Mesenchymal stem cell (in vitro differentiated cells and primary cell): ENCODE measurements around the gene RAB11FIP4.

Experiments
- DNase-seq: peaks from one replicate; pipeline ENCODE4 v3.0.0-alpha.2; 2013
- H2AFZ ChIP-seq: one replicate; pipeline ENCODE4 v1.6.1; 2013; ENCODE audit warnings: low read depth, mild to moderate bottlenecking, control low read depth, inconsistent platforms, low read length, moderate library complexity
- H2AK5ac ChIP-seq: 2 replicates; pipeline ENCODE4 v1.6.1; 2013; ENCODE audit warnings: low read length, moderate library complexity, mild to moderate bottlenecking, inconsistent platforms; ENCODE audit not compliant: severe bottlenecking
- H2BK120ac ChIP-seq: one replicate; pipeline ENCODE4 v1.6.1; 2013; ENCODE audit warnings: low read depth, mild to moderate bottlenecking, inconsistent platforms, low read length, moderate library complexity
- H2BK12ac ChIP-seq, 2 experiments: one replicate each; pipeline ENCODE4 v1.6.1; 2013; ENCODE audit warnings: inconsistent platforms in 2 of 2, low read length in 2 of 2, mild to moderate bottlenecking in 2 of 2, moderate library complexity in 2 of 2, control low read depth in 1 of 2
- H2BK15ac ChIP-seq: one replicate; pipeline ENCODE4 v1.6.1; 2013; ENCODE audit warnings: mild to moderate bottlenecking, low read depth, inconsistent platforms; ENCODE audit not compliant: poor library complexity, severe bottlenecking
- H2BK5ac ChIP-seq: 2 replicates; pipeline ENCODE4 v1.6.1; 2013; ENCODE audit warnings: low read depth, mild to moderate bottlenecking, low read length, control low read depth, inconsistent platforms; ENCODE audit not compliant: poor library complexity, severe bottlenecking
- H3K14ac ChIP-seq, 2 experiments: one replicate each; pipeline ENCODE4 v1.6.1; 2013; ENCODE audit warnings: inconsistent platforms in 2 of 2, low read length in 2 of 2, control low read depth in 1 of 2, mild to moderate bottlenecking in 1 of 2, moderate library complexity in 1 of 2
- H3K18ac ChIP-seq, 2 experiments: one replicate each; pipeline ENCODE4 v1.6.1; 2013; ENCODE audit warnings: inconsistent platforms in 2 of 2, low read length in 2 of 2, control low read depth in 1 of 2, low read depth in 1 of 2, mild to moderate bottlenecking in 1 of 2
- H3K23ac ChIP-seq, 2 experiments: one replicate each; pipeline ENCODE4 v1.6.1; 2013; ENCODE audit warnings: inconsistent platforms in 2 of 2, low read length in 2 of 2, mild to moderate bottlenecking in 2 of 2, moderate library complexity in 2 of 2, control low read depth in 1 of 2
- H3K27ac ChIP-seq: 2 replicates; pipeline ENCODE4 v1.5.1; 2013; ENCODE audit warnings: mild to moderate bottlenecking, moderate library complexity, low read length, control low read depth, inconsistent platforms; ENCODE audit not compliant: poor library complexity, severe bottlenecking
- H3K27me3 ChIP-seq, 2 experiments: 2 replicates each; pipeline versions ENCODE4 v1.6.1 to v1.7.0; 2013; ENCODE audit warnings: low read length in 2 of 2, mild to moderate bottlenecking in 2 of 2, moderate library complexity in 2 of 2, control low read depth in 1 of 2, inconsistent platforms in 1 of 2; ENCODE audit not compliant: control insufficient read depth in 1 of 2, insufficient read depth in 1 of 2
- H3K36me3 ChIP-seq, 2 experiments: 2 replicates each; pipeline versions ENCODE4 v1.6.1 to v1.7.0; 2013; ENCODE audit warnings: low read length in 2 of 2, control low read depth in 1 of 2, inconsistent platforms in 1 of 2, low read depth in 1 of 2, mild to moderate bottlenecking in 1 of 2; ENCODE audit not compliant: insufficient read depth in 2 of 2, control insufficient read depth in 1 of 2
- H3K4ac ChIP-seq, 2 experiments: one replicate each; pipeline ENCODE4 v1.6.1; 2013; ENCODE audit warnings: inconsistent platforms in 2 of 2, low read length in 2 of 2, mild to moderate bottlenecking in 2 of 2, moderate library complexity in 2 of 2, control low read depth in 1 of 2, low read depth in 1 of 2
- H3K4me1 ChIP-seq: 2 replicates; pipeline ENCODE4 v1.6.1; 2013; ENCODE audit warnings: low read depth, low read length, control low read depth; ENCODE audit not compliant: control insufficient read depth, insufficient read depth
- H3K4me2 ChIP-seq: 2 replicates; pipeline ENCODE4 v1.6.1; 2013; ENCODE audit warnings: low read length, mild to moderate bottlenecking, inconsistent platforms; ENCODE audit not compliant: poor library complexity, severe bottlenecking
- H3K4me3 ChIP-seq, 2 experiments: 2 replicates each; pipeline versions ENCODE4 v1.5.1 to v1.7.0; 2013; ENCODE audit warnings: low read length in 2 of 2, mild to moderate bottlenecking in 2 of 2, control low read depth in 1 of 2, low read depth in 1 of 2; ENCODE audit not compliant: insufficient read depth in 1 of 2
- H3K79me1 ChIP-seq: replicated peaks from 2 replicates; pipeline ENCODE4 v1.6.1; 2013; ENCODE audit warnings: mild to moderate bottlenecking, control low read depth, low read length, inconsistent platforms; ENCODE audit not compliant: poor library complexity, severe bottlenecking
- H3K9ac ChIP-seq: 2 replicates; pipeline ENCODE4 v1.7.0; 2013; ENCODE audit warnings: mild to moderate bottlenecking, low read length, moderate library complexity
- H3K9me3 ChIP-seq: 2 replicates; pipeline ENCODE4 v1.7.0; 2013; ENCODE audit warnings: mild to moderate bottlenecking, low read length; ENCODE audit not compliant: control insufficient read depth
- H4K8ac ChIP-seq: one replicate; pipeline ENCODE4 v1.6.1; 2013; ENCODE audit warnings: inconsistent platforms, mild to moderate bottlenecking, low read length, moderate library complexity
- H4K91ac ChIP-seq: one replicate; pipeline ENCODE4 v1.6.1; 2013; ENCODE audit warnings: mild to moderate bottlenecking, low read length, inconsistent platforms
- WGBS: methylation state at CpG from one replicate; pipeline ENCODE4 v1.1.7; 2013; ENCODE audit warnings: mixed read lengths; 5-methylcytosine and 5-hydroxymethylcytosine counted together

RAB11FIP4 gene

DNA sequence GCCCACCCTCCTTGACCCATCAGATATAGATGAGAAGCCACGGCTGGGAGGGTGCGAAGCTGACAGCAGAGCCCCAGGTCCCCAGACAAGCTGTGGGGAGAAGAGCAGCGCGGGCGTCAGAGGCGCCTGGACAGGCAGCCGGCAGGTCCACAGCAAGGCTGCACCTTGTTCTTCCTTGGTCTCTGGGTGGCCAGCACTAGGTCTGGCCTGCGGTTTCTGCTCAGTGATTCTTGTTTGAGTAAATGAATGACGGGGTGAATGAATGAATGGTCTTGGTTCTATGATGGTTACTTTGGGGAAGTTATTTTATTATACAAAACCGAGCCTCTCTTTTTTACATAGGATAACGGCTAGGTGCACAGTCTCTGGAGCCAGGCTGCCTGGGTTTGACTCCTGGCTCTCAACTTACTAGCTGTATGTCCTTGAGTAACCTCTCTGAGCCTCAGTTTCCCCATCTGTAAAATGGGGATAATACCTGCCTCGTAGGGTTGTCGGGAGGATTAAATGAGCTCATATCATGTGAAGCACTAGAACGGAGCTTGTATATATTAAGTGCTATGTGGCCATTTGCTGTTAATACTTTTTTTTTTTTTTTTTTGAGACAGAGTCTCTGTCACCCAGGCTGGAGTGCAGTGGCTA, 86.1 kb downstream of the RAB11FIP4 start:
- Histone ChIP-seq H4K8ac (no peak overlapping the region), H3K4me2 (no peak overlapping the region), H3K9me3 (no peaks in the 10 kb centered on the region), H2AK5ac (no peak overlapping the region), H3K9ac (no peak overlapping the region), H3K27ac (no peak overlapping the region), H2BK15ac (no peak overlapping the region), H3K4ac (no peak overlapping the region), H3K36me3 (no peaks in the 10 kb centered on the region), H3K79me1 (no peaks in the 10 kb centered on the region), H4K91ac (no peak overlapping the region), H3K23ac (peak overlapping the region in 1 of 2 experiments; percentile 78), H3K4me3 (no peak overlapping the region), H3K27me3 (peaks cover 59 to 87% of the 10 kb centered on the region in 2 experiments), H2BK12ac (no peak overlapping the region), H2BK120ac (no peak overlapping the region), H2AFZ (no peak overlapping the region), H3K4me1 (peaks cover 1% of the 10 kb centered on the region), H3K18ac (no peak overlapping the region), H2BK5ac (no peak overlapping the region), H3K14ac (no peak overlapping the region)
- WGBS = 95% methylated on average over 14 of the region's 14 CpGs
- no peak for DNase-seq

- H3K4ac ChIP-seq = no peak overlapping the region
- no peak overlapping the region for H3K4me3 ChIP-seq
- no peak overlapping the region for H4K8ac ChIP-seq
- no peak for DNase-seq
- no peaks in the 10 kb centered on the region for H3K79me1 ChIP-seq
- H3K27ac ChIP-seq = no peak overlapping the region
- H2AK5ac ChIP-seq = no peak overlapping the region
- no peak overlapping the region for H2BK5ac ChIP-seq
- H3K36me3 ChIP-seq = no peaks in the 10 kb centered on the region
- no peak overlapping the region for H3K4me2 ChIP-seq
- no peak overlapping the region for H3K14ac ChIP-seq
- no peak overlapping the region for H2BK15ac ChIP-seq
- WGBS = 100% methylated on average over 1 of the region's 1 CpG
- H3K27me3 ChIP-seq = peaks cover 56 to 84% of the 10 kb centered on the region in 2 experiments
- no peak overlapping the region for H4K91ac ChIP-seq
- H3K18ac ChIP-seq = no peak overlapping the region
- no peaks in the 10 kb centered on the region for H3K9me3 ChIP-seq
- no peak overlapping the region for H2BK120ac ChIP-seq
- no peak overlapping the region for H3K9ac ChIP-seq
- no peak overlapping the region for H2AFZ ChIP-seq
- H3K23ac ChIP-seq = no peak overlapping the region
- H2BK12ac ChIP-seq = no peak overlapping the region
- H3K4me1 ChIP-seq = peaks cover 1% of the 10 kb centered on the region
These were observed 87.6 kb downstream of the RAB11FIP4 start for GRCh38 chr17:31479062-31479408.

DNA sequence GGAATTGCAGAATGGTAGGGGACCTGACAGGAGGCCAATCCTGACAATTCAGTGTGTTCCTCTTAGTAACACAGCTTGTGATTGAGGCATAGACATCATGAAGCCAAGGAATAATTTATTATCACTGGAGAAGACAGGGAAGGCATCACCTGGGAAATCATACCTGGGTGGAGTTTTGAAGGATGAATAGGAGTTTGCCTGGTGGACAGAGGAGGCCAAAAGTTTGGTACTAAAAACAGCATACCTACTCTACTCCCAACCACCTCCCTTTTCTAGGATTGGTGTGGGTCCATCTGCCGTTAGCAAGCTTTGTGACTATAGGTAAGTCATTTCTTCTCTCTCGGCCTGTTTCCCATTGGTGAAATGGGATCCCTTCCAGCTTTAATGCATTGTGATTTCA, 88.0 kb downstream of the RAB11FIP4 start:
- H3K4ac ChIP-seq = no peak overlapping the region
- no peak overlapping the region for H2BK5ac ChIP-seq
- no peak overlapping the region for H3K9ac ChIP-seq
- H3K14ac ChIP-seq = no peak overlapping the region
- H3K18ac ChIP-seq = no peak overlapping the region
- no peaks in the 10 kb centered on the region for H3K9me3 ChIP-seq
- H2BK15ac ChIP-seq = no peak overlapping the region
- H3K27ac ChIP-seq = no peak overlapping the region
- WGBS = 100% methylated on average over 2 of the region's 2 CpGs
- no peaks in the 10 kb centered on the region for H3K36me3 ChIP-seq
- no peak overlapping the region for H3K4me3 ChIP-seq
- H3K4me1 ChIP-seq = peaks cover 1% of the 10 kb centered on the region
- H3K27me3 ChIP-seq = peaks cover 57 to 84% of the 10 kb centered on the region in 2 experiments
- H2AFZ ChIP-seq = no peak overlapping the region
- H2AK5ac ChIP-seq = no peak overlapping the region
- no peak overlapping the region for H3K4me2 ChIP-seq
- no peak overlapping the region for H4K91ac ChIP-seq
- DNase-seq = no peak
- no peaks in the 10 kb centered on the region for H3K79me1 ChIP-seq
- no peak overlapping the region for H2BK120ac ChIP-seq
- H3K23ac ChIP-seq = no peak overlapping the region
- no peak overlapping the region for H2BK12ac ChIP-seq
- H4K8ac ChIP-seq = no peak overlapping the region

- Histone ChIP-seq H3K4ac (no peak overlapping the region), H4K91ac (no peak overlapping the region), H2BK120ac (no peak overlapping the region), H3K9ac (no peak overlapping the region), H3K4me2 (no peak overlapping the region), H3K4me3 (no peak overlapping the region), H4K8ac (no peak overlapping the region), H3K18ac (no peak overlapping the region), H2BK15ac (no peak overlapping the region), H3K14ac (no peak overlapping the region), H3K79me1 (no peaks in the 10 kb centered on the region), H3K23ac (no peak overlapping the region), H2BK12ac (no peak overlapping the region), H3K9me3 (no peaks in the 10 kb centered on the region), H3K36me3 (no peaks in the 10 kb centered on the region), H2AFZ (no peak overlapping the region), H2AK5ac (no peak overlapping the region), H3K27me3 (peaks cover 58 to 85% of the 10 kb centered on the region in 2 experiments), H3K27ac (no peak overlapping the region), H3K4me1 (peaks cover 1% of the 10 kb centered on the region), H2BK5ac (no peak overlapping the region)
- 78% methylated on average over 5 of the region's 6 CpGs for WGBS
- DNase-seq = no peak
These were observed 88.6 kb downstream of the RAB11FIP4 start for GRCh38 chr17:31480067-31480466.
